H1 (cell line): ENCODE results near the gene MAGEA8. TPM values are rescaled to one million over a fixed set of nuclear protein-coding genes. Genes with fewer than 3 reads are reported as not detected.
"Not testable (repeated sequence)": the region's sequence is repeated elsewhere in the genome, so short reads cannot be mapped to it uniquely, and the experiment has no call there.

Experiments used
- CTCF ChIA-PET: fragments of 300-600 bp; sonication (Branson Sonifier 250); formaldehyde crosslinking; loops from one replicate; lab custom pipeline; 2021; ENCODE audit not compliant: partially characterized antibody; lab: Charles Lee
- POLR2A ChIA-PET: fragments of 300-600 bp; sonication (Branson Sonifier 250); formaldehyde crosslinking; loops from one replicate; lab custom pipeline; 2021; ENCODE audit warnings: inconsistent platforms; ENCODE audit not compliant: partially characterized antibody; lab: Charles Lee
- DNase-seq, 2 experiments: peaks; one replicate each; pipeline versions ENCODE4 v3.0.0 to v3.0.0-alpha.2; 2010 to 2022; ENCODE audit warnings: low spot score in 2 of 2, low read depth in 1 of 2, mixed read lengths in 1 of 2
- FAIRE-seq: peaks from 2 replicates; lab custom pipeline; 2011; peaks lifted over from hg19 to GRCh38; lab: Jason Lieb, UNC
- H2AFZ ChIP-seq: 2 replicates; pipeline ENCODE4 v1.8.1; 2012; ENCODE audit warnings: low read length, inconsistent platforms
- H2AK5ac ChIP-seq: 2 replicates; pipeline ENCODE4 v1.6.1; 2013; ENCODE audit warnings: low read depth, low read length
- H2BK120ac ChIP-seq: replicated peaks from 2 replicates; pipeline ENCODE3; 2013; ENCODE audit warnings: low read depth, low read length, inconsistent platforms
- H2BK12ac ChIP-seq: 2 replicates; pipeline ENCODE4 v1.6.1; 2013; ENCODE audit warnings: low read depth, low read length
- H2BK15ac ChIP-seq: 2 replicates; pipeline ENCODE4 v1.6.1; 2013; ENCODE audit warnings: low read length
- H2BK20ac ChIP-seq: 2 replicates; pipeline ENCODE4 v1.6.1; 2013; ENCODE audit warnings: low read length
- H2BK5ac ChIP-seq: 2 replicates; pipeline ENCODE4 v1.6.1; 2013; ENCODE audit warnings: low read depth, low read length
- H3K14ac ChIP-seq: 2 replicates; pipeline ENCODE4 v1.6.1; 2013; ENCODE audit warnings: inconsistent platforms; ENCODE audit not compliant: insufficient read length
- H3K18ac ChIP-seq: 2 replicates; pipeline ENCODE4 v1.6.1; 2013; ENCODE audit warnings: low read length; ENCODE audit errors: extremely low read depth
- H3K23ac ChIP-seq: 2 replicates; pipeline ENCODE4 v1.6.1; 2013; ENCODE audit warnings: inconsistent platforms; ENCODE audit not compliant: insufficient read length
- H3K23me2 ChIP-seq: 2 replicates; pipeline ENCODE4 v1.6.1; 2013; ENCODE audit warnings: low read depth, low read length
- H3K27ac ChIP-seq: 2 replicates; pipeline ENCODE4 v1.6.1; 2011; ENCODE audit warnings: low read depth, low read length, inconsistent platforms
- H3K27me3 ChIP-seq, 4 experiments: replicated peaks in 1 of 4; 1 replicate in 1 of 4; 2 replicates in 3 of 4; pipeline versions ENCODE4 v1.6.1 to v1.8.1; 2011 to 2013; ENCODE audit warnings: low read length in 3 of 4, mild to moderate bottlenecking in 3 of 4, inconsistent platforms in 2 of 4, mixed read lengths in 2 of 4, moderate library complexity in 1 of 4; ENCODE audit not compliant: control insufficient read depth in 3 of 4, insufficient read depth in 3 of 4; ENCODE audit errors: extremely low read depth in 1 of 4
- H3K36me3 ChIP-seq, 4 experiments: 2 replicates each; pipeline versions ENCODE4 v1.6.1 to v1.8.1; 2011 to 2013; ENCODE audit warnings: mild to moderate bottlenecking in 4 of 4, low read length in 3 of 4, moderate library complexity in 2 of 4, control low read depth in 1 of 4, inconsistent platforms in 1 of 4; ENCODE audit not compliant: insufficient read depth in 4 of 4, control insufficient read depth in 2 of 4
- H3K4ac ChIP-seq: replicated peaks from 2 replicates; pipeline ENCODE3; 2013; ENCODE audit warnings: low read length, low read depth, mixed read lengths, inconsistent platforms; ENCODE audit not compliant: insufficient read length
- H3K4me1 ChIP-seq, 4 experiments: replicated peaks in 1 of 4; 1 replicate in 1 of 4; 2 replicates in 3 of 4; pipeline versions ENCODE4 v1.6.1 to v1.8.1; 2011 to 2013; ENCODE audit warnings: low read length in 3 of 4, inconsistent platforms in 2 of 4, mixed read lengths in 1 of 4; ENCODE audit not compliant: insufficient read depth in 4 of 4, control insufficient read depth in 3 of 4
- H3K4me2 ChIP-seq, 2 experiments: 2 replicates each; pipeline versions ENCODE4 v1.6.1 to v1.8.1; 2011 to 2013; ENCODE audit warnings: low read depth in 2 of 2, low read length in 2 of 2, control low read depth in 1 of 2, inconsistent platforms in 1 of 2, mild to moderate bottlenecking in 1 of 2; ENCODE audit not compliant: insufficient read depth in 1 of 2
- H3K4me3 ChIP-seq, 4 experiments: fragments of 200-600, 300-600 bp in 1 of 4; sonication (generic), shearing (Covaris generic), sonication (Bioruptor Twin) in 1 of 4; 2 replicates each; pipeline versions ENCODE4 v1.5.1 to v1.8.1; 2011 to 2016; ENCODE audit warnings: low read length in 4 of 4, low read depth in 3 of 4, control low read depth in 2 of 4, inconsistent platforms in 2 of 4, mild to moderate bottlenecking in 2 of 4, mixed read lengths in 1 of 4, moderate library complexity in 1 of 4; ENCODE audit not compliant: insufficient read depth in 2 of 4; ENCODE audit errors: extremely low read depth in 1 of 4
- H3K56ac ChIP-seq: replicated peaks from 2 replicates; pipeline ENCODE3; 2013; ENCODE audit warnings: low read depth, mild to moderate bottlenecking, mixed read lengths, low read length, inconsistent platforms; ENCODE audit not compliant: insufficient read length
- H3K79me1 ChIP-seq: 2 replicates; pipeline ENCODE4 v1.6.1; 2013; ENCODE audit warnings: low read depth, low read length, control low read depth
- H3K79me2 ChIP-seq, 2 experiments: 2 replicates each; pipeline versions ENCODE4 v1.6.1 to v1.8.1; 2012 to 2013; ENCODE audit warnings: low read length in 2 of 2, mild to moderate bottlenecking in 2 of 2, inconsistent platforms in 1 of 2; ENCODE audit not compliant: insufficient read depth in 2 of 2, control insufficient read depth in 1 of 2
- H3K9ac ChIP-seq, 4 experiments: replicated peaks in 1 of 4; 1 replicate in 1 of 4; 2 replicates in 3 of 4; pipeline versions ENCODE4 v1.6.1 to v1.8.1; 2011 to 2013; ENCODE audit warnings: low read depth in 3 of 4, low read length in 3 of 4, control low read depth in 2 of 4, mild to moderate bottlenecking in 2 of 4, moderate library complexity in 2 of 4, inconsistent platforms in 1 of 4; ENCODE audit errors: extremely low read depth in 1 of 4
- H3K9me3 ChIP-seq, 2 experiments: 2 replicates each; pipeline versions ENCODE4 v1.6.1 to v1.8.1; 2012 to 2013; ENCODE audit warnings: mild to moderate bottlenecking in 2 of 2, moderate library complexity in 2 of 2, control low read depth in 1 of 2, inconsistent platforms in 1 of 2, low read depth in 1 of 2, low read length in 1 of 2, mixed read lengths in 1 of 2; ENCODE audit not compliant: insufficient read depth in 2 of 2
- H4K20me1 ChIP-seq, 2 experiments: replicated peaks in 1 of 2; 2 replicates each; pipeline versions ENCODE3 to v1.8.1; 2011 to 2013; ENCODE audit warnings: inconsistent platforms in 2 of 2, low read length in 2 of 2, mild to moderate bottlenecking in 1 of 2; ENCODE audit not compliant: insufficient read depth in 2 of 2, control insufficient read depth in 1 of 2
- H4K5ac ChIP-seq: 2 replicates; pipeline ENCODE4 v1.6.1; 2013; ENCODE audit warnings: low read length, low read depth, mixed read lengths, inconsistent platforms; ENCODE audit not compliant: insufficient read length
- H4K8ac ChIP-seq: 2 replicates; pipeline ENCODE4 v1.8.0; 2013; ENCODE audit warnings: mild to moderate bottlenecking, moderate library complexity, low read length, inconsistent platforms; ENCODE audit not compliant: insufficient read depth; ENCODE audit errors: extremely low read depth
- H4K91ac ChIP-seq: replicated peaks from 2 replicates; pipeline ENCODE3; 2013; ENCODE audit warnings: low read length, mixed read lengths, inconsistent platforms; ENCODE audit not compliant: insufficient read length
- WGBS, 2 experiments: shearing (Covaris generic) in 1 of 2; methylation state at CpG; one replicate each; pipeline versions ENCODE4 v1.1.6 to v1.1.7; 2013 to 2015; ENCODE audit warnings: low lambda C conversion rate in 2 of 2, mixed read lengths in 2 of 2, inconsistent platforms in 1 of 2, low coverage in 1 of 2, missing lambda C conversion rate in 1 of 2; ENCODE audit not compliant: insufficient replicate concordance in 2 of 2, insufficient coverage in 1 of 2, insufficient read length in 1 of 2; ENCODE audit errors: extremely low coverage in 1 of 2, missing lambda C conversion rate in 1 of 2; 5-methylcytosine and 5-hydroxymethylcytosine counted together
- polyA plus RNA-seq, 7 experiments: library from polyadenylated mRNA; depleted of rRNA in 3 of 7; stranded (reverse) in 5 of 7; unstranded in 2 of 7; fragments of >200 nt in 5 of 7; fragments of 200-250 nt in 2 of 7; gene quantifications; 1 replicate in 5 of 7; 2 replicates in 1 of 7; 4 replicates in 1 of 7; pipeline versions ENCODE4 v1.2.1 to v1.2.3, GENCODE V29; 2011 to 2013; ENCODE audit warnings: missing spikeins in 2 of 7, mixed read lengths in 2 of 7
- total RNA-seq: library from RNA; stranded (reverse); fragmentation: NEBNext Ultra II Directional; extraction: Animal tissue kit (Norgen Biotek cat#: 25700); gene quantifications from 2 replicates; pipeline ENCODE4 v1.2.1, GENCODE V29; 2021

MAGEA8 gene
- total and polyA plus RNA-seq, 2 of the 8 experiments (the other 6 are each of a cell fraction or from before 2014, with no cell fraction given) = not detected

DNA sequence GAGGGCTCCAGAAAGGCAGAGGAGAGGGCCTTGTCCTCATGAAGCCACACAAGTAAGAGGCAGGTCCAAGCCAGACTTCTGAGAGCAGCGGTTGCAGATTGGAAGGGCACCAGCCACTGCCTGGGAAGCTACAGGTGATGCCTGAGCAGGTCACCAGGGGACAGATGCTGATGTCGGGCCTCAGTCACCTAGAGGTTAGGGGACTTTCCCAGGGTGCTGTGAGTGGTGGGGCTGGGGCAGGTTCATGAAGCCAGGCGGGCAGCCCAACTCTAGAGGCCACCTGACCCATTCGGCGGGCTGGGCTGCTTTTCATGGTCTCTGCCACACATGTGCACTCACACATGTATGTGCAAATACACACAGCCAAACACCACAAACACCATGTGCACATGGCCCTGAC, 52.0 kb downstream of the MAGEA8 start:
- H3K79me1 ChIP-seq, H3K18ac ChIP-seq, H3K23ac ChIP-seq, H3K4me1 ChIP-seq, H2BK120ac ChIP-seq, H4K5ac ChIP-seq, H2BK20ac ChIP-seq, H3K4me2 ChIP-seq, H2BK15ac ChIP-seq, H4K20me1 ChIP-seq, H3K27ac ChIP-seq, H3K9me3 ChIP-seq, H3K9ac ChIP-seq, H2AFZ ChIP-seq, H3K36me3 ChIP-seq, H3K4ac ChIP-seq, H4K91ac ChIP-seq, H3K79me2 ChIP-seq, POLR2A ChIA-PET, H3K56ac ChIP-seq, H3K14ac ChIP-seq, FAIRE-seq, H3K23me2 ChIP-seq, H2AK5ac ChIP-seq, H2BK5ac ChIP-seq, H4K8ac ChIP-seq, DNase-seq, CTCF ChIA-PET, H3K27me3 ChIP-seq, H2BK12ac ChIP-seq, H3K4me3 ChIP-seq: not testable (repeated sequence)
- WGBS, 2 experiments = 100% methylated on average over 1 of the region's 5 CpGs; no CpG with 5 or more reads in 1 of the 2 experiments
